ENCODE results near the gene VSIG10L2. TPM values are rescaled to one million over a fixed set of nuclear protein-coding genes. Genes with fewer than 3 reads are reported as not detected.

VSIG10L2 gene
- total RNA-seq, 1 donor from 2014 or later: not detected

DNA sequence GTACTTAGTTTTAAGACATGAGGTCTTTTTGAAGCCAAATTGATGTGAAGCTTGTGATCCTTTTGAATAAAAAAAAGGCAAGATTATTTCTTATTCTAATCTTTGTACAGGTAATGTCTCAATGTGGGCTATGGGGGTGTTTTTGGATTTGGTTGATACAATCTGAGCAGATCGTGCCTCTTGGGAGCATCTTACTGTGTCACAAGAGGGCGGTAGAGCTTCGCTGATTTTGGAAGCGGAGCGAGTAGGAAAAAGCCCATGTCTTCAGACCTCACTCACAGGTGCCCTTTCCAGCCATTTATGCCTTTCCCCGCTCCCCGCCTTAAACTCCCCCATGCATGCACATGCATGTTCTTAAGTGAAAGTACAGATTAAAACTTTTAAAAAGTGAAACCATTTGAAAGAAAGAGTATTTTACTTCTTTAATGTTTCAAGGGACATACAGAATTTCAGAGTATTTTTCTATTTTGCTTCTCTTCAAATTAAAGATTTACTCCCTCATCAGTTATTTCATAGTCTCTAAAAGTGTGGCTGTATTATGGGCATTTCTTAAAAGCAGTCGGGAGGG is 22.7 kb upstream of the VSIG10L2 start:
- no peak overlapping the region for H3K4me3 Mint-ChIP-seq (ENCODE audit: unreplicated experiment)
- H3K79me2 ChIP-seq (ENCODE audit: insufficient read depth, low read length): no peaks in the 10 kb centered on the region
- H3K27me3 ChIP-seq (ENCODE audit: insufficient read depth, low read length): peaks cover 10% of the 10 kb centered on the region
- no peak for TF ChIP-seq EZH2 (IDR thresholded peaks at IDR 0.05; ENCODE audit: insufficient read depth, low read length)
- TF ChIP-seq, protein P1, sequence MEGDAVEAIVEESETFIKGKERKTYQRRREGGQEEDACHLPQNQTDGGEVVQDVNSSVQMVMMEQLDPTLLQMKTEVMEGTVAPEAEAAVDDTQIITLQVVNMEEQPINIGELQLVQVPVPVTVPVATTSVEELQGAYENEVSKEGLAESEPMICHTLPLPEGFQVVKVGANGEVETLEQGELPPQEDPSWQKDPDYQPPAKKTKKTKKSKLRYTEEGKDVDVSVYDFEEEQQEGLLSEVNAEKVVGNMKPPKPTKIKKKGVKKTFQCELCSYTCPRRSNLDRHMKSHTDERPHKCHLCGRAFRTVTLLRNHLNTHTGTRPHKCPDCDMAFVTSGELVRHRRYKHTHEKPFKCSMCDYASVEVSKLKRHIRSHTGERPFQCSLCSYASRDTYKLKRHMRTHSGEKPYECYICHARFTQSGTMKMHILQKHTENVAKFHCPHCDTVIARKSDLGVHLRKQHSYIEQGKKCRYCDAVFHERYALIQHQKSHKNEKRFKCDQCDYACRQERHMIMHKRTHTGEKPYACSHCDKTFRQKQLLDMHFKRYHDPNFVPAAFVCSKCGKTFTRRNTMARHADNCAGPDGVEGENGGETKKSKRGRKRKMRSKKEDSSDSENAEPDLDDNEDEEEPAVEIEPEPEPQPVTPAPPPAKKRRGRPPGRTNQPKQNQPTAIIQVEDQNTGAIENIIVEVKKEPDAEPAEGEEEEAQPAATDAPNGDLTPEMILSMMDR (IDR thresholded peaks at IDR 0.05; ENCODE audit: insufficient read depth, low read depth, low read length): peak; percentile 81
- H3K9me3 ChIP-seq (ENCODE audit: insufficient read depth, low read depth, low read length): no peaks in the 10 kb centered on the region
- H3K27me3 Mint-ChIP-seq (ENCODE audit: low read depth, unreplicated experiment): peaks cover 15% of the 10 kb centered on the region
- peak; percentile 33 for DNase-seq (ENCODE audit: low read depth)
- no peak overlapping the region for H3K27ac Mint-ChIP-seq (ENCODE audit: unreplicated experiment)
- H3K9ac ChIP-seq (ENCODE audit: low read length): no peak overlapping the region
- no peaks in the 10 kb centered on the region for H3K4me1 ChIP-seq (ENCODE audit: insufficient read depth, low read length)
- no peak overlapping the region for H3K27ac ChIP-seq (ENCODE audit: low read depth, low read length)
- FAIRE-seq: peak; percentile 85
- H3K4me3 ChIP-seq (ENCODE audit: insufficient read depth, low read depth, low read length): no peak overlapping the region
- no peak overlapping the region for H2AFZ ChIP-seq (ENCODE audit: low read depth, low read length)
- H3K4me2 ChIP-seq (ENCODE audit: low read length): no peak overlapping the region
- no peaks in the 10 kb centered on the region for H3K36me3 Mint-ChIP-seq (ENCODE audit: low read depth, unreplicated experiment)
- no peaks in the 10 kb centered on the region for H3K9me3 Mint-ChIP-seq (ENCODE audit: unreplicated experiment)
- H3K36me3 ChIP-seq (ENCODE audit: insufficient read depth, low read length): no peaks in the 10 kb centered on the region
- peaks cover 4% of the 10 kb centered on the region for H3K4me1 Mint-ChIP-seq (ENCODE audit: low read depth, unreplicated experiment)
- no peaks in the 10 kb centered on the region for H4K20me1 ChIP-seq (ENCODE audit: insufficient read depth, low read length)

DNA sequence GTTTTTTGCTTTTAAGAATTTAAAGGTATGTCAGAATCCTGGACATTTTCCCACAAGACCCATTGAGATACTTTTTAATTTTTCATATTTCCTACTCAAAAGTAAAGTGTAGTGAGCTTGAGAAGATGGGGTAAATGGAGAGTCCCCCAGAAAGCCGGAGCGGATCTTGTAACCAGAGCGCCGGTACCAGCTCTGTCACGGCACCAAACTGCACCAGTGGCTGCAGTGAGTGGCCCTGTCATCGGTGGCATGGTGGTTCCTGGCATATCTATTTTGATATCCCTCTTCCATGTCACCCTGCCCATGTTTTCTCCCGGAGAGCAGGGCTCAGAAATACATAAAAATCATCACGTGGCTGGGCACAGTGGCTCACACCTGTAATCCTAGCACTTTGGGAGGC is 22.2 kb upstream of the VSIG10L2 start:
- Histone ChIP-seq H3K9me3 (ENCODE audit: insufficient read depth, low read depth, low read length) (no peaks in the 10 kb centered on the region), H3K27me3 (ENCODE audit: insufficient read depth, low read length) (peaks cover 10% of the 10 kb centered on the region), H4K20me1 (ENCODE audit: insufficient read depth, low read length) (no peaks in the 10 kb centered on the region), H3K36me3 (ENCODE audit: insufficient read depth, low read length) (no peaks in the 10 kb centered on the region), H3K79me2 (ENCODE audit: insufficient read depth, low read length) (no peaks in the 10 kb centered on the region), H2AFZ (ENCODE audit: low read depth, low read length) (no peak overlapping the region), H3K4me2 (ENCODE audit: low read length) (no peak overlapping the region), H3K4me1 (ENCODE audit: insufficient read depth, low read length) (no peaks in the 10 kb centered on the region), H3K27ac (ENCODE audit: low read depth, low read length) (no peak overlapping the region), H3K9ac (ENCODE audit: low read length) (no peak overlapping the region), H3K4me3 (ENCODE audit: insufficient read depth, low read depth, low read length) (no peak overlapping the region)
- TF ChIP-seq, protein P1 (IDR thresholded peaks at IDR 0.05; ENCODE audit: insufficient read depth, low read depth, low read length): no peak
- TF ChIP-seq EZH2 (IDR thresholded peaks at IDR 0.05; ENCODE audit: insufficient read depth, low read length): no peak
- DNase-seq (ENCODE audit: low read depth) (no peak), FAIRE-seq (no peak)
- H3K27ac Mint-ChIP-seq (ENCODE audit: unreplicated experiment): no peak overlapping the region
- peaks cover 15% of the 10 kb centered on the region for H3K27me3 Mint-ChIP-seq (ENCODE audit: low read depth, unreplicated experiment)
- no peaks in the 10 kb centered on the region for H3K36me3 Mint-ChIP-seq (ENCODE audit: low read depth, unreplicated experiment)
- H3K4me1 Mint-ChIP-seq (ENCODE audit: low read depth, unreplicated experiment): peaks cover 4% of the 10 kb centered on the region
- no peak overlapping the region for H3K4me3 Mint-ChIP-seq (ENCODE audit: unreplicated experiment)
- no peaks in the 10 kb centered on the region for H3K9me3 Mint-ChIP-seq (ENCODE audit: unreplicated experiment)

DNA sequence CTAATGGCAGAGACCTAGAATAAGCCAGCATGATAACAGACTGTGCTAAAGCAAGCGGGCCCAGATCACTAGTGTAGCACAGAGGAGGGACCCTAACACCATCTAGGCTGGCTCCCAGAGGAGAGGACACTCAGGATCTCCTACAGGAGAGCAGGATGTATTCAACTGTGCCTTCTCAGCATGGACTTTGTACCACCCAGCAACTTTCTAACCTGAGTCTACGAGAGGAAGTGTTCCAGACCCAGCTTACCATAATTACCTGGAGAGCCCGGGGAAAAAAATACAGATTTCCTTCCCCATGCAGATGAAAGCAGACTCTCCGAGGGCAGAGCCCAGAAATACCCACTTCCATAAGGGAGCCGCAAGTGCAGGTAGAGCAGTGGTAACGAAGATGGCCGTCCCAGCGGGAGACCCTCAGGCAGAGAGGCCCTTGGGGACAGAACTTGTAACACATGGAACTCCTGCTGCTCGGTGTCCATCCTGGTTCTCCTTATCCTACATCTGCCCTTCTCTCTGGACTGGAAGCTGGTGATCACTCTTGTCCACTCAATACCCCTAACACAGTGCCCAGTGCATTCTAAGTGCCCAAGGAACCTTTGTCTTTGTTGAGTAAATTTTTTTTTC is 21.3 kb upstream of the VSIG10L2 start:
- Histone ChIP-seq H3K4me2 (ENCODE audit: low read length) (no peak overlapping the region), H3K4me1 (ENCODE audit: insufficient read depth, low read length) (no peaks in the 10 kb centered on the region), H4K20me1 (ENCODE audit: insufficient read depth, low read length) (no peaks in the 10 kb centered on the region), H3K4me3 (ENCODE audit: insufficient read depth, low read depth, low read length) (no peak overlapping the region), H2AFZ (ENCODE audit: low read depth, low read length) (no peak overlapping the region), H3K27ac (ENCODE audit: low read depth, low read length) (no peak overlapping the region), H3K27me3 (ENCODE audit: insufficient read depth, low read length) (peaks cover 8% of the 10 kb centered on the region), H3K9me3 (ENCODE audit: insufficient read depth, low read depth, low read length) (no peaks in the 10 kb centered on the region), H3K79me2 (ENCODE audit: insufficient read depth, low read length) (no peaks in the 10 kb centered on the region), H3K36me3 (ENCODE audit: insufficient read depth, low read length) (no peaks in the 10 kb centered on the region), H3K9ac (ENCODE audit: low read length) (no peak overlapping the region)
- Mint-ChIP-seq H3K36me3 (ENCODE audit: low read depth, unreplicated experiment) (no peaks in the 10 kb centered on the region), H3K9me3 (ENCODE audit: unreplicated experiment) (no peaks in the 10 kb centered on the region), H3K4me1 (ENCODE audit: low read depth, unreplicated experiment) (peaks cover 4% of the 10 kb centered on the region), H3K27ac (ENCODE audit: unreplicated experiment) (no peak overlapping the region), H3K27me3 (ENCODE audit: low read depth, unreplicated experiment) (peaks cover 12% of the 10 kb centered on the region), H3K4me3 (ENCODE audit: unreplicated experiment) (no peak overlapping the region)
- FAIRE-seq: no peak
- no peak for DNase-seq (ENCODE audit: low read depth)
- TF ChIP-seq, protein P1 (IDR thresholded peaks at IDR 0.05; ENCODE audit: insufficient read depth, low read depth, low read length): no peak
- TF ChIP-seq EZH2 (IDR thresholded peaks at IDR 0.05; ENCODE audit: insufficient read depth, low read length): no peak

Measured in astrocyte (in vitro differentiated cells and primary cell).